ENCODE data around the gene TRRAP. TPM values are rescaled to one million over a fixed set of nuclear protein-coding genes. Genes with fewer than 3 reads are reported as not detected.

The TRRAP gene
- total and polyA plus RNA-seq, 2 experiments from 2014 or later: 9.0 to 39.4 TPM

GRCh38 chr7:98964596-98964995 lies 86.3 kb downstream of the TRRAP start:
- no peaks in the 10 kb centered on the region for H3K4me1 ChIP-seq (ENCODE audit: low read depth)
- H3K4me3 ChIP-seq: no peak overlapping the region
- H3K9me3 ChIP-seq (ENCODE audit: low read depth): no peaks in the 10 kb centered on the region
- DNase-seq (ENCODE audit: low read depth in 1 of 2, low spot score in 1 of 2): no peak
- no peaks in the 10 kb centered on the region for H3K27me3 ChIP-seq
- H3K36me3 ChIP-seq: peaks cover 87% of the 10 kb centered on the region
- no peak for TF ChIP-seq CTCF (IDR thresholded peaks at IDR 0.05; ENCODE audit: low read depth, low read length)
- H3K27ac ChIP-seq: no peak overlapping the region

GRCh38 chr7:98968621-98969020 lies 90.3 kb downstream of the TRRAP start:
- Histone ChIP-seq H3K27me3 (no peaks in the 10 kb centered on the region), H3K4me1 (ENCODE audit: low read depth) (no peaks in the 10 kb centered on the region), H3K36me3 (peaks cover 81% of the 10 kb centered on the region), H3K9me3 (ENCODE audit: low read depth) (no peaks in the 10 kb centered on the region), H3K27ac (no peak overlapping the region), H3K4me3 (no peak overlapping the region)
- DNase-seq (ENCODE audit: low read depth in 1 of 2, low spot score in 1 of 2): no peak
- no peak for TF ChIP-seq CTCF (IDR thresholded peaks at IDR 0.05; ENCODE audit: low read depth, low read length)

GRCh38 chr7:98969386-98969785 lies 91.1 kb downstream of the TRRAP start:
- H3K4me1 ChIP-seq (ENCODE audit: low read depth): peaks cover 5% of the 10 kb centered on the region
- DNase-seq (ENCODE audit: low read depth in 1 of 2, low spot score in 1 of 2): no peak
- no peaks in the 10 kb centered on the region for H3K27me3 ChIP-seq
- peaks cover 77% of the 10 kb centered on the region for H3K36me3 ChIP-seq
- H3K9me3 ChIP-seq (ENCODE audit: low read depth): no peaks in the 10 kb centered on the region
- no peak for TF ChIP-seq CTCF (IDR thresholded peaks at IDR 0.05; ENCODE audit: low read depth, low read length)
- H3K27ac ChIP-seq: no peak overlapping the region
- no peak overlapping the region for H3K4me3 ChIP-seq

DNA sequence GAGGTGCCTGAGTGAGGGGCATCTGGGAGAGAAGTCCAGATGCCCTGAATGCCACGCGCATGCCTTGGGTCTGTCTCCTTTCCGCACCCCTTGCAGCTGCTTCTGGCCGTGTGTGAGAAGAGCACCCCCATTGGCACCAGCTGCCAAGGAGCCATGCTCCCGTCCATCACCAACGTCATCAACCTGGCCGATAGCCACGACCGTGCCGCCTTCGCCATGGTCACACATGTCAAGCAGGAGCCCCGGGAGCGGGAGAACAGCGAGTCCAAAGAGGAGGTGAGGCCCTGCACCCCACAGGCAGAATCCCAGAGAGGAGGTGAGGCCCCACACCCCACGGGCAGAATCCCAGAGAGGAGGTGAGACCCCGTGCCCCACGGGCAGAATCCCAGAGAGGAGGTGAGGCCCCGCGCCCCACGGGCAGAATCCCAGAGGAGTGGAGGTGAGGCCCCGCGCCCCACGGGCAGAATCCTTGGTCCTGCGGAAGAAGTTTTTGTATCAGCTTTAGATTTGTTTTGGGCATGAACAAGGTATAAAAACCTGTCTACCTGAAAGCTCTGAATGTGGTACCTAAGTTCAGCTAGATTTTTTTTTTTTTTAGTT lies 91.8 kb downstream of the TRRAP start:
- Histone ChIP-seq H3K9me3 (ENCODE audit: low read depth) (no peaks in the 10 kb centered on the region), H3K36me3 (peaks cover 73% of the 10 kb centered on the region)
- TF ChIP-seq CTCF (IDR thresholded peaks at IDR 0.05; ENCODE audit: low read depth, low read length): no peak

GRCh38 chr7:98970805-98971204 lies 92.5 kb downstream of the TRRAP start:
- Histone ChIP-seq H3K4me1 (ENCODE audit: low read depth) (peaks cover 13% of the 10 kb centered on the region), H3K27ac (no peak overlapping the region), H3K36me3 (peaks cover 68% of the 10 kb centered on the region), H3K4me3 (no peak overlapping the region), H3K27me3 (no peaks in the 10 kb centered on the region), H3K9me3 (ENCODE audit: low read depth) (no peaks in the 10 kb centered on the region)
- no peak for DNase-seq (ENCODE audit: low read depth in 1 of 2, low spot score in 1 of 2)
- TF ChIP-seq CTCF (IDR thresholded peaks at IDR 0.05; ENCODE audit: low read depth, low read length): no peak

More for the DNA sequence above, 91.8 kb downstream of the TRRAP start:
- no peak overlapping the region for H3K4me3 ChIP-seq
- no peaks in the 10 kb centered on the region for H3K27me3 ChIP-seq
- peaks cover 12% of the 10 kb centered on the region for H3K4me1 ChIP-seq (ENCODE audit: low read depth)
- H3K27ac ChIP-seq: no peak overlapping the region
- no peak for DNase-seq (ENCODE audit: low read depth in 1 of 2, low spot score in 1 of 2)
